Measurements from ENCODE around the gene NDUFA6.

NDUFA6 gene

DNA sequence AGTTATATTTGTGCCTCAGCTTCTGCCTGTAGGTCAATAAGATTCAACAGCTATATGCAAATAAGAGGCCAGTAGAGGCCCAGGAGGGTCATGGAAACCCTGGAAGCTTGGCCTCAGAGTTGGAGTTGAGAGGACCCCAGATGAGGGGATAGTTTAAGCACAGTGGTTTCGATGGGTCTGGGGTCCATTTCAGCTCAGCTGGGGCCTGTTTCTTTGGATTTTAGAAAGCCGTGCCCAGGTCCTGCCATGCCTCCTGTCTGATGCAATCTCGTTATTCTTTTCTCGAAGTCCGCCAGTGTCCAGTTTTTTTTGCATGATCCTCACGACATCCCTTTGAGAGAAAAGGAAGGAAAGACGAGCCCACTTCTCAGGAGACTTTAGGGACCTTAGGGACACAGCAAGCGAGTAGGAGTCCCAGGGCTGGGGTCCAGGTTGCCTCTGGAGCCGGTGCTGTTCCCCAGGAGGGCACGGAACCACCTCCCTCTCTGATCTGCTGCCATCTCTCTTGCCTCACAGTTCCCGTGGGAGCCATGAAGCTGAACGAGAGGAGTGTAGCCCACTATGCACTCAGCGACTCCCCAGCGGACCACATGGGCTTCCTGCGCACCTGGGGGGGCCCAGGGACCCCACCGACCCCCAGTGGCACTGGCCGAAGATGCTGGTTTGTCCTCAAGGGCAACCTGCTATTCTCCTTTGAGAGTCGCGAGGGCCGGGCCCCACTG is 13.6 kb downstream of the NDUFA6 start:
- H3K14ac ChIP-seq (ENCODE audit: low read length) = no peak overlapping the region
- H3K79me2 ChIP-seq (ENCODE audit: control insufficient read depth, insufficient read depth, low read length, poor library complexity) = peaks cover 7% of the 10 kb centered on the region
- no CpG with 5 or more reads among the region's 20 CpGs for WGBS (ENCODE audit: extremely low coverage, insufficient coverage, insufficient read length)

DNA sequence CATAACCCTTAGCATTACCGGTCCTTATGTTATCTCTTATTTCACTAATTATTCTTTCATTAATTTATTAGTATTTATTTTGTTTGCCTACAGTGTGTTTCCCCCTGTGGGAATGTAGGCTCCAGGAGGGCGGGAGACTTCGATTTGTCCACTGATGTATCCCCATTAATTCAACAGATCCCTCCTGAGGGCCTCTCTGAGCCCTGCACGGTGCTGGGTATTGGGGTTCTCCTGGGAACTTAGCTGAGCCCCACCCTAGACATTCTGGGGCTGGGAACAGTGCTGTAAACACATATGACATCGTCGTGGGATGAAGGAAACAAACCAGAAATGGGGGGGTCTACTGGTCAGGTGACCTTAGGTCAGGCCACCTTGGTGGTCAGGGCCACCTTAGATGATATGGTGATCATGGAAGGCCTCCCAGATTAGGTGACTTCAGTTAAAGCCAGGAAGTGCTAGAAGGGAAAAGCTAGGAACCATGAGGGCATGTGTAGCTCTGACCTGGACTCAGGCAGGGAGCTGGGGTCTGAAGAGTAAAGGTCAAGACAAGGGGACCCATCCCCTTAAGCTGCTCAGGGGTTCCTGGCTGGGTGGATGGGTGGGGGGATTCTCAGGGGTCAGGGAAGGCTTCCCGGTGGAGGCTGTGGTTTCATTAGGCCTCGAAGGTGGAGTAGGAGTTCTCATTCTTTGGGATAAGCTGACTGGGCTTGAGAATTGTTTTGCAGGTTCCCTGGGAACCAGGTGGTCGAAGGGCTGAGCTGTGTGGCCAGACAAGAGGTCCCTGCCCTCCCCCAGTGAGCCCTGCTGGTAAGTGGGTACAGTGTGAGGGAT is 15.5 kb downstream of the NDUFA6 start:
- Histone ChIP-seq H3K18ac (ENCODE audit: low read length) (no peak overlapping the region), H3K23ac (ENCODE audit: low read length) (no peak overlapping the region), H2BK120ac (ENCODE audit: insufficient read depth, low read length, poor library complexity) (no peak overlapping the region), H3K79me2 (ENCODE audit: control insufficient read depth, insufficient read depth, low read length, poor library complexity) (peaks cover 9% of the 10 kb centered on the region), H3K9ac (ENCODE audit: low read length) (no peak overlapping the region), H3K4ac (ENCODE audit: low read depth, low read length) (no peak overlapping the region), H3K9me3 (ENCODE audit: insufficient read depth, low read depth, low read length) (no peaks in the 10 kb centered on the region), H3K4me1 (ENCODE audit: control insufficient read depth in 1 of 2, insufficient read depth in 2 of 2, low read length in 2 of 2) (peaks cover 14 to 15% of the 10 kb centered on the region in 2 experiments), H2AK5ac (ENCODE audit: low read length) (no peak overlapping the region), H3K36me3 (ENCODE audit: control insufficient read depth in 1 of 2, insufficient read depth in 2 of 2, low read length in 2 of 2) (no peaks in the 10 kb centered on the region), H2BK5ac (ENCODE audit: low read depth, low read length, poor library complexity) (no peak overlapping the region), H3K27me3 (ENCODE audit: insufficient read depth, low read length) (no peaks in the 10 kb centered on the region), H4K8ac (ENCODE audit: low read depth, low read length) (no peak overlapping the region), H3K4me2 (ENCODE audit: low read length) (peak overlapping the region; percentile 54), H2AFZ (ENCODE audit: insufficient read depth, low read length, poor library complexity) (no peak overlapping the region), H4K91ac (ENCODE audit: low read depth, low read length) (no peak overlapping the region), H3K4me3 (ENCODE audit: low read depth, low read length) (no peak overlapping the region), H3K27ac (ENCODE audit: low read depth, low read length) (no peak overlapping the region), H2BK12ac (ENCODE audit: low read length) (no peak overlapping the region), H4K12ac (ENCODE audit: low read depth, low read length) (no peak overlapping the region), H3K14ac (ENCODE audit: low read length) (no peak overlapping the region), H3K79me1 (ENCODE audit: low read length) (peaks cover 16% of the 10 kb centered on the region)
- no CpG with 5 or more reads among the region's 9 CpGs for WGBS (ENCODE audit: extremely low coverage, insufficient coverage, insufficient read length)
- DNase-seq = no peak

More for the DNA sequence above, 13.6 kb downstream of the NDUFA6 start:
- Histone ChIP-seq H3K4me2 (ENCODE audit: low read length) (no peak overlapping the region), H4K12ac (ENCODE audit: low read depth, low read length) (peak overlapping the region; percentile 71), H4K8ac (ENCODE audit: low read depth, low read length) (no peak overlapping the region), H2AFZ (ENCODE audit: insufficient read depth, low read length, poor library complexity) (no peak overlapping the region), H3K27ac (ENCODE audit: low read depth, low read length) (no peak overlapping the region), H2AK5ac (ENCODE audit: low read length) (no peak overlapping the region), H3K79me1 (ENCODE audit: low read length) (peaks cover 13% of the 10 kb centered on the region), H3K18ac (ENCODE audit: low read length) (no peak overlapping the region), H3K4ac (ENCODE audit: low read depth, low read length) (no peak overlapping the region), H2BK12ac (ENCODE audit: low read length) (no peak overlapping the region), H3K27me3 (ENCODE audit: insufficient read depth, low read length) (no peaks in the 10 kb centered on the region), H3K36me3 (ENCODE audit: control insufficient read depth in 1 of 2, insufficient read depth in 2 of 2, low read length in 2 of 2) (peaks cover 0 to under 1% of the 10 kb centered on the region in 2 experiments), H3K9ac (ENCODE audit: low read length) (no peak overlapping the region), H3K4me1 (ENCODE audit: control insufficient read depth in 1 of 2, insufficient read depth in 2 of 2, low read length in 2 of 2) (peaks cover 10 to 12% of the 10 kb centered on the region in 2 experiments), H3K9me3 (ENCODE audit: insufficient read depth, low read depth, low read length) (no peaks in the 10 kb centered on the region), H3K4me3 (ENCODE audit: low read depth, low read length) (no peak overlapping the region), H4K91ac (ENCODE audit: low read depth, low read length) (no peak overlapping the region), H2BK5ac (ENCODE audit: low read depth, low read length, poor library complexity) (no peak overlapping the region), H3K23ac (ENCODE audit: low read length) (no peak overlapping the region), H2BK120ac (ENCODE audit: insufficient read depth, low read length, poor library complexity) (no peak overlapping the region)
- no peak for DNase-seq

DNA sequence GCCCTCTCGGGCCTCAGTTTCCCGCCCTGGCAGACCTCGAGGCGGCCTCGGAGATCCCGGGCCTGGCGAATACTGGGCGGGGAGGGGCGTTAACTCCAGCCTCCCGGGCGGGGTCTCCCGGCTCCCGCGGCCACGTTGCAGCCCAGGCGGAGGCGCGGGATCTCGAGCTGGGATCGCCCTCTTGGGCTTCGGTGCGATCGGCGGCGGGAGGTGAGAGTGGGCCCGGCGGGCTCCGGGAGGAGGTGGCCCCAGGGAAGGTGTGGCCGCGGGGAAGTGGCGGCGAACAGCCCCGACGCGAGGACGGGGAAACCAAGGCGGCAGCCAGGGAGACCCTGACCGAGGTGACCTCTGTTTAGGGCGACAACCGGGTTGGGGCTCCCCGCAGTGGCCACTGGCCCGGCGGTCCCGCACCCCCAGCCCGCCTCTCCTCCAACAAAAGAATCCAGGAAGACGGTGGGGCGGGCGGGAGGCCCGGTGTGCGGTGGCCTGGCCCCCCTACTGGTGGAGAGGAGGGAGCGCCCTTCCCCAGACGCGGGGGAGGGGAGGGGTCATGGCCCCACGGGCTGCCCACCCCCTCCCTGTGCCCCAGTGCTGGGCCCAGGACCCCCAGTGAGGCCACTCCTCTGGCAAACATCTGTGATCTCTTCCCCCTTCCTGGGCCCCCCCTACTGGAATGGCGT is 16.3 kb downstream of the NDUFA6 start, which contains the start of gene PHETA2:
TSS of gene PHETA2 (plus strand) at position 117 of the 680 bp plus-strand sequence. CDS start 3,046 bp downstream, outside the sequence.
- H3K4me2 ChIP-seq (ENCODE audit: low read length) = peak within 1 kb of the TSS; percentile 54
- H3K79me2 ChIP-seq (ENCODE audit: control insufficient read depth, insufficient read depth, low read length, poor library complexity) = peaks cover 7% of the 10 kb centered on the region
- peaks cover 14 to 20% of the 10 kb centered on the region in 2 experiments for H3K4me1 ChIP-seq (ENCODE audit: control insufficient read depth in 1 of 2, insufficient read depth in 2 of 2, low read length in 2 of 2)
- peak within 1 kb of the TSS; percentile 70 for H3K18ac ChIP-seq (ENCODE audit: low read length)
- peak within 1 kb of the TSS; percentile 18 for H2BK5ac ChIP-seq (ENCODE audit: low read depth, low read length, poor library complexity)
- no peak within 1 kb of the TSS for H3K23ac ChIP-seq (ENCODE audit: low read length)
- H3K9ac ChIP-seq (ENCODE audit: low read length) = peak within 1 kb of the TSS; percentile 4
- no peaks in the 10 kb centered on the region for H3K27me3 ChIP-seq (ENCODE audit: insufficient read depth, low read length)
- H4K12ac ChIP-seq (ENCODE audit: low read depth, low read length) = peak within 1 kb of the TSS; percentile 62
- H4K91ac ChIP-seq (ENCODE audit: low read depth, low read length) = peak within 1 kb of the TSS; percentile 82
- no peaks in the 10 kb centered on the region for H3K36me3 ChIP-seq (ENCODE audit: control insufficient read depth in 1 of 2, insufficient read depth in 2 of 2, low read length in 2 of 2)
- H2AK5ac ChIP-seq (ENCODE audit: low read length) = peak within 1 kb of the TSS; percentile 57
- DNase-seq = peak; percentile 22 to 57
- H2BK12ac ChIP-seq (ENCODE audit: low read length) = no peak within 1 kb of the TSS
- H3K79me1 ChIP-seq (ENCODE audit: low read length) = peaks cover 13% of the 10 kb centered on the region
- H4K8ac ChIP-seq (ENCODE audit: low read depth, low read length) = peak within 1 kb of the TSS; percentile 89
- no CpG with 5 or more reads among the region's 55 CpGs for WGBS (ENCODE audit: extremely low coverage, insufficient coverage, insufficient read length)
- H3K27ac ChIP-seq (ENCODE audit: low read depth, low read length) = no peak within 1 kb of the TSS
- peak within 1 kb of the TSS; percentile 79 for H2AFZ ChIP-seq (ENCODE audit: insufficient read depth, low read length, poor library complexity)
- H3K14ac ChIP-seq (ENCODE audit: low read length) = peak within 1 kb of the TSS; percentile 77
- peak within 1 kb of the TSS; percentile 64 for H3K4me3 ChIP-seq (ENCODE audit: low read depth, low read length)
- H3K9me3 ChIP-seq (ENCODE audit: insufficient read depth, low read depth, low read length) = no peaks in the 10 kb centered on the region
- peak within 1 kb of the TSS; percentile 70 for H2BK120ac ChIP-seq (ENCODE audit: insufficient read depth, low read length, poor library complexity)
- no peak within 1 kb of the TSS for H3K4ac ChIP-seq (ENCODE audit: low read depth, low read length)

DNA sequence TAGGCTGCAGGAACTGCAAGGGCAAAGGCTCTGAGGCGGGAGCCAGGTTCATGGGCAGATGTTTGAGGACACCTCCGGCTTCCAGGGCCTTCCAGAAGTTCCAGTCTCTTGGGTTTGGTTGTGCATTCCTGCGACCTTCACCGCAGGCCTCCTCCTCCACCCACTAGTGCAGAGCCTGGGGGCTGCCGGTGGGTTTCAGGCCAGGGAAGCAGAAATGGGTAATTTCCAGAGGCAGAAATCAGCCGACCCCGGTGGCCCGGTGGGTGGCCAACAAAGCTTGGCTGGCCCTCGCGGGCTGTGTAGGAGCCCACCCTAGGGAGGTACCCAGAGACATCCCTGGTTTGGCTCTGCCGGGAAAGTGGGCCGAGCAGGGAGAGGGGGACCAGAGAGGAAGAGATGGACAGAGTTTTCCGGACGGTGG is 16.9 kb downstream of the NDUFA6 start:
- H3K4ac ChIP-seq (ENCODE audit: low read depth, low read length) = no peak overlapping the region
- H3K4me1 ChIP-seq (ENCODE audit: control insufficient read depth in 1 of 2, insufficient read depth in 2 of 2, low read length in 2 of 2) = peaks cover 9 to 15% of the 10 kb centered on the region in 2 experiments
- no peak for DNase-seq
- no peak overlapping the region for H2AFZ ChIP-seq (ENCODE audit: insufficient read depth, low read length, poor library complexity)
- H3K27ac ChIP-seq (ENCODE audit: low read depth, low read length) = no peak overlapping the region
- H3K4me2 ChIP-seq (ENCODE audit: low read length) = no peak overlapping the region
- H2BK12ac ChIP-seq (ENCODE audit: low read length) = no peak overlapping the region
- peak overlapping the region; percentile 82 for H4K91ac ChIP-seq (ENCODE audit: low read depth, low read length)
- H2BK120ac ChIP-seq (ENCODE audit: insufficient read depth, low read length, poor library complexity) = no peak overlapping the region
- no peak overlapping the region for H3K14ac ChIP-seq (ENCODE audit: low read length)
- H3K79me1 ChIP-seq (ENCODE audit: low read length) = peaks cover 8% of the 10 kb centered on the region
- H3K18ac ChIP-seq (ENCODE audit: low read length) = no peak overlapping the region
- H4K8ac ChIP-seq (ENCODE audit: low read depth, low read length) = peak overlapping the region; percentile 89
- H3K79me2 ChIP-seq (ENCODE audit: control insufficient read depth, insufficient read depth, low read length, poor library complexity) = peaks cover 5% of the 10 kb centered on the region
- WGBS (ENCODE audit: extremely low coverage, insufficient coverage, insufficient read length) = no CpG with 5 or more reads among the region's 14 CpGs
- H2AK5ac ChIP-seq (ENCODE audit: low read length) = no peak overlapping the region
- H3K23ac ChIP-seq (ENCODE audit: low read length) = no peak overlapping the region
- H4K12ac ChIP-seq (ENCODE audit: low read depth, low read length) = no peak overlapping the region
- H3K9ac ChIP-seq (ENCODE audit: low read length) = no peak overlapping the region
- no peaks in the 10 kb centered on the region for H3K27me3 ChIP-seq (ENCODE audit: insufficient read depth, low read length)
- no peak overlapping the region for H3K4me3 ChIP-seq (ENCODE audit: low read depth, low read length)
- no peaks in the 10 kb centered on the region for H3K9me3 ChIP-seq (ENCODE audit: insufficient read depth, low read depth, low read length)
- H2BK5ac ChIP-seq (ENCODE audit: low read depth, low read length, poor library complexity) = no peak overlapping the region
- H3K36me3 ChIP-seq (ENCODE audit: control insufficient read depth in 1 of 2, insufficient read depth in 2 of 2, low read length in 2 of 2) = no peaks in the 10 kb centered on the region
